Activated CD4-positive, alpha-beta T cell treated with anti-CD3 and anti-CD28 coated beads, Interleukin-2, amount 10 ng/mL, durations not matched to agents 24 days and 14 days (primary cell): ENCODE results near the gene IFNA17. TPM values are rescaled to one million over a fixed set of nuclear protein-coding genes. Genes with fewer than 3 reads are reported as not detected.
"Not testable (repeated sequence)": the region's sequence is repeated elsewhere in the genome, so short reads cannot be mapped to it uniquely, and the experiment has no call there.

Experiments
- DNase-seq: peaks from one replicate; pipeline ENCODE4 v3.0.0; 2022
- H3K27ac Mint-ChIP-seq: one replicate; pipeline ENCODE4 v1.8.0; 2022; ENCODE audit warnings: mild to moderate bottlenecking, mixed read lengths
- H3K27me3 Mint-ChIP-seq: one replicate; pipeline ENCODE4 v1.8.0; 2022; ENCODE audit warnings: mixed read lengths
- H3K36me3 Mint-ChIP-seq: one replicate; pipeline ENCODE4 v1.8.0; 2022; ENCODE audit warnings: low read depth, mild to moderate bottlenecking, mixed read lengths
- H3K4me1 Mint-ChIP-seq: one replicate; pipeline ENCODE4 v1.8.0; 2021; ENCODE audit warnings: mixed read lengths
- H3K4me3 Mint-ChIP-seq: one replicate; pipeline ENCODE4 v1.8.0; 2022; ENCODE audit warnings: mild to moderate bottlenecking, moderate library complexity, mixed read lengths
- H3K9me3 Mint-ChIP-seq: one replicate; pipeline ENCODE4 v1.8.0; 2021; ENCODE audit warnings: mixed read lengths
- intact Hi-C: fragments of 100-400 bp; cut with micrococcal nuclease; formaldehyde crosslinking; loops from one replicate; pipeline ENCODE4 v1.15.1; 2023
- total RNA-seq: library from RNA; stranded (reverse); gene quantifications from 2 replicates; pipeline ENCODE4 v1.2.3, GENCODE V29; 2022

The IFNA17 gene
- total RNA-seq = not detected in 2 replicates

GRCh38 chr9:21228122-21228521 is at the start of gene IFNA17:
TSS of gene IFNA17 (minus strand) at chr9:21228222. CDS start at chr9:21228173, 49 bp downstream.
- Mint-ChIP-seq H3K36me3 (no peaks in the 10 kb centered on the region), H3K27ac (no peak within 1 kb of the TSS), H3K27me3 (peaks cover 20% of the 10 kb centered on the region), H3K9me3 (no peaks in the 10 kb centered on the region), H3K4me3 (no peak within 1 kb of the TSS), H3K4me1 (no peaks in the 10 kb centered on the region)
- intact Hi-C loops = no loop called here
- no peak for DNase-seq

- H3K36me3 Mint-ChIP-seq = no peaks in the 10 kb centered on the region
- H3K27ac Mint-ChIP-seq = no peak overlapping the region
- no peak overlapping the region for H3K4me3 Mint-ChIP-seq
- DNase-seq = no peak
- intact Hi-C loops = no loop called here
- H3K4me1 Mint-ChIP-seq = no peaks in the 10 kb centered on the region
- H3K9me3 Mint-ChIP-seq = no peaks in the 10 kb centered on the region
- H3K27me3 Mint-ChIP-seq = peaks cover 45% of the 10 kb centered on the region
These were observed 40.3 kb upstream of the IFNA17 start for GRCh38 chr9:21268347-21268657.

GRCh38 chr9:21267485-21268346 is 39.7 kb upstream of the IFNA17 start:
- peaks cover 46% of the 10 kb centered on the region for H3K27me3 Mint-ChIP-seq
- DNase-seq = no peak
- H3K36me3 Mint-ChIP-seq = no peaks in the 10 kb centered on the region
- no peaks in the 10 kb centered on the region for H3K4me1 Mint-ChIP-seq
- intact Hi-C loops = no loop called here
- no peak overlapping the region for H3K27ac Mint-ChIP-seq
- no peak overlapping the region for H3K4me3 Mint-ChIP-seq
- no peaks in the 10 kb centered on the region for H3K9me3 Mint-ChIP-seq

- DNase-seq = no peak
- Mint-ChIP-seq H3K27me3 (peaks cover 49% of the 10 kb centered on the region), H3K9me3 (no peaks in the 10 kb centered on the region), H3K4me3 (no peak overlapping the region), H3K27ac (no peak overlapping the region), H3K4me1 (no peaks in the 10 kb centered on the region), H3K36me3 (no peaks in the 10 kb centered on the region)
- intact Hi-C loops = no loop called here
These were observed 38.9 kb upstream of the IFNA17 start for GRCh38 chr9:21266733-21267484.

GRCh38 chr9:21265421-21266189 is 37.6 kb upstream of the IFNA17 start:
- H3K9me3 Mint-ChIP-seq = no peaks in the 10 kb centered on the region
- no peak overlapping the region for H3K27ac Mint-ChIP-seq

DNA sequence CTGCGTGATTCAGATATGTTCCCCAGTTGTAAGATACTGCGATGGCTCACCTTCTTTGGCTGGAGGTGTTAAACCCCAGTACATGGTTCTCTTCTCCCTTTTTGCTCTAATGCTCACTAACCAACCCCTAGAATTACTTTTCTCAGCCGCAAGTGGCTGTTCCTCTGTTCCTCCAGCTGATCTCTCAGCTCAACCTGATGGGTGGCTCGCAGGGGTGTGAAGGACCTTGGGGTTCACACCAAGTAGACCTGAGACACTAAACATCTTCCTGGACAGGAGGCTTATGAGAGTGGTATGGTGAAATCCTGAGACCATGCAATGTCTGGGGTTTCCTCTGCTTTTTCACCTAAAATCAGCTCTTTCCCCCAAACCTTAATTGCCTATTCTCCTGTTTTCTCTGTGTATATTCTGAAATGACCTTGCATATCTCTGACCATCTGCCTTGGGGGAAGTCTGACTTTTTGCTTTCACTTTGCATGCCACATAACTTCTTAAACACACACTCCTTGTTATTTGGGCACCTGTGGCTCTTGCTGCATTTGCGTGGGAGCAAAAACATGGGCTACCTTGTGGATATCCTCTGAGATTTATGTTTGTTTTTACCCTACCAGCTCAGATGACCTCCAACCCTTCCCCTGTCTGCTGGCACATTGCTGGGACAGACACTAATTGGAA is 27.7 kb upstream of the IFNA17 start:
- H3K27ac Mint-ChIP-seq = no peak overlapping the region
- peaks cover 4% of the 10 kb centered on the region for H3K4me1 Mint-ChIP-seq
- no peak overlapping the region for H3K4me3 Mint-ChIP-seq
- no peak for DNase-seq
- H3K27me3 Mint-ChIP-seq = peaks cover 46% of the 10 kb centered on the region
- intact Hi-C loops = no loop called here
- H3K9me3 Mint-ChIP-seq = no peaks in the 10 kb centered on the region
- no peaks in the 10 kb centered on the region for H3K36me3 Mint-ChIP-seq

More at GRCh38 chr9:21265421-21266189, 37.6 kb upstream of the IFNA17 start:
- no peaks in the 10 kb centered on the region for H3K36me3 Mint-ChIP-seq
- DNase-seq = no peak
- peaks cover 46% of the 10 kb centered on the region for H3K27me3 Mint-ChIP-seq
- intact Hi-C loops = no loop called here
- no peaks in the 10 kb centered on the region for H3K4me1 Mint-ChIP-seq
- H3K4me3 Mint-ChIP-seq = no peak overlapping the region

DNA sequence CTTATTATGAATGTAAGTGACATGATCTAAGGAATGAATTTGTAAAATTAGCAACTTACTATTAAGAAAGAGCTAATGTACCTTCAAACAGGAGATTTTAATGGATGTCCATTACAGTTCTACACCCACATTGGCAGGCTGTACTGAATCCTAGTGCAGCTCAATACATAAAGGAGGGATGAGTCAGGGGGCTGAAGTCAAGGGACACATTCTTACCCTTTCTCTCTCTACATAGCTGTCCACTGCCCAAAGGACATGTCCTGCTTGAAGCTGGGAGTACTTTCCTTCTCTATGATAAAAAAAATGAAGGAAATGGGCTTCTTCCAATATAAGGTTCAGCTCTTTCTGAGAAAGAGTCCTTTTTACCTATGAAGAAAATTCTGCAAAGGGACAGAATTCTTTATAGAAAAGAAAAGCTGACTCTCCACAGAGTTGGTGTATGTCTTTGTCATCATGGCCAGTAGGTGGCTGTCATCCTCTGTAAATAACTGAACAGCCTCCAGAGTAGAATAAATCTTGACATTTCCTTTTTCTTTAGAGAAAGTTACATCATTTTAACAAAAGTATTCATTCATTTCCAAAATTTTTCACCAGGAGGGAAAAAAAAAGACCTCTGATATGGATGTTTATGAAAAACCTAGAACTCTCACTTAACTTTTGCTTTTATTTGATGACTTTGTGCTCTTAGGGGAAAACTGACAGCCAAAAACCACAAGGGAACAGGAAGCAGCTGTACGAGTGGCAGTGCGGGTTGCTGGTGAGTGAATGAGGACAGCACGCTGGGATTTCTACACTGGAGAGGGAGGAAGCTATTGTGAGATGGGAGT is 24.9 kb upstream of the IFNA17 start:
- Mint-ChIP-seq H3K4me1 (peaks cover 4% of the 10 kb centered on the region), H3K36me3 (no peaks in the 10 kb centered on the region), H3K27ac (no peak overlapping the region), H3K4me3 (no peak overlapping the region), H3K27me3 (peaks cover 57% of the 10 kb centered on the region), H3K9me3 (no peaks in the 10 kb centered on the region)
- DNase-seq = no peak
- intact Hi-C loops = no loop called here

GRCh38 chr9:21251638-21252037 is 23.6 kb upstream of the IFNA17 start:
- Mint-ChIP-seq H3K4me3 (no peak overlapping the region), H3K36me3 (no peaks in the 10 kb centered on the region), H3K27ac (no peak overlapping the region), H3K27me3 (peaks cover 52% of the 10 kb centered on the region), H3K9me3 (no peaks in the 10 kb centered on the region), H3K4me1 (peaks cover 4% of the 10 kb centered on the region)
- intact Hi-C loops = no loop called here
- no peak for DNase-seq

GRCh38 chr9:21251190-21251589 is 23.2 kb upstream of the IFNA17 start:
- peaks cover 48% of the 10 kb centered on the region for H3K27me3 Mint-ChIP-seq
- no peak overlapping the region for H3K4me3 Mint-ChIP-seq
- no peaks in the 10 kb centered on the region for H3K36me3 Mint-ChIP-seq
- peaks cover 4% of the 10 kb centered on the region for H3K4me1 Mint-ChIP-seq
- DNase-seq = no peak
- no peaks in the 10 kb centered on the region for H3K9me3 Mint-ChIP-seq
- intact Hi-C loops = no loop called here
- H3K27ac Mint-ChIP-seq = no peak overlapping the region

- H3K27me3 Mint-ChIP-seq = peaks cover 25% of the 10 kb centered on the region
- no peaks in the 10 kb centered on the region for H3K9me3 Mint-ChIP-seq
- H3K27ac Mint-ChIP-seq = no peak overlapping the region
- peaks cover 3% of the 10 kb centered on the region for H3K4me1 Mint-ChIP-seq
- intact Hi-C loops = no loop called here
- H3K4me3 Mint-ChIP-seq = no peak overlapping the region
- H3K36me3 Mint-ChIP-seq = no peaks in the 10 kb centered on the region
- DNase-seq = no peak
These were observed 16.8 kb upstream of the IFNA17 start for GRCh38 chr9:21244836-21245235.

DNA sequence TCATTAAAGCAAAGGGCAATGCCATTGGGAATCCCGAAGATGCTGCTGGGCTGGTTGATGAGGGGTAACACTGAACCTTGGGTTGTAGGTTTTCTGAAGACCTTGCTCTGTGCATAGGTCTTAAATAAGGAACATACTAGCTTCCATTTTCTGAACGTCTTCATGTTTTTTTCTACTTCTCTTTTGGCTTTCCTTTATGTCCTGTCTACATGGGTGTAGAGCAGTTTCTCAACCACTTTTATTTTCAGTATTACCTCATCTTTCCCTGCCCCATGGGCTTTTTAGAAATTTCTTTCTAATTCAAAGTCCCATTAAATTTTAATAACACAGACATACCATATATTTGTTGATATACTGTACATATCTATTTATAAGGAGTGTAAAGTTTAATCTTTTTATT is 11.9 kb upstream of the IFNA17 start, which contains the start of gene IFNA14:
Gene IFNA14, minus strand, starts transcription at position 95 of the 400 bp plus-strand sequence. Its CDS starts 70 bp downstream, at position 25.
- intact Hi-C loops = loop anchor here (10.0 kb wide), 2 partner anchors 155 to 555 kb away; no protein-coding TSS in a partner anchor
- no peak within 1 kb of the TSS for H3K4me3 Mint-ChIP-seq
- no peaks in the 10 kb centered on the region for H3K9me3 Mint-ChIP-seq
- DNase-seq = no peak
- no peaks in the 10 kb centered on the region for H3K36me3 Mint-ChIP-seq
- no peak within 1 kb of the TSS for H3K27ac Mint-ChIP-seq
- H3K27me3 Mint-ChIP-seq = peaks cover 37% of the 10 kb centered on the region
- H3K4me1 Mint-ChIP-seq = peaks cover 4% of the 10 kb centered on the region

- peaks cover 22% of the 10 kb centered on the region for H3K27me3 Mint-ChIP-seq
- not testable (repeated sequence) for H3K4me3 Mint-ChIP-seq, H3K9me3 Mint-ChIP-seq, DNase-seq, H3K27ac Mint-ChIP-seq, H3K36me3 Mint-ChIP-seq, H3K4me1 Mint-ChIP-seq
- intact Hi-C loops = loop anchor here (10.0 kb wide), 2 partner anchors 158 to 558 kb away; no protein-coding TSS in a partner anchor
These were observed 8.3 kb upstream of the IFNA17 start for GRCh38 chr9:21236360-21236714.
